22Rv1 (cell line): ENCODE measurements around the gene NAPEPLD.

Experiments used
- ZFX ChIP-seq: fragments of 450-650 bp; IDR thresholded peaks from 2 replicates; pipeline ENCODE4 v1.6.1; 2017; ENCODE audit warnings: antibody characterized with exemption, borderline replicate concordance
- TF ChIP-seq, protein P1 (sequence below): fragments of 450-650 bp; IDR thresholded peaks from 2 replicates; pipeline ENCODE4 v1.5.1; 2017; ENCODE audit warnings: mild to moderate bottlenecking

DNA sequence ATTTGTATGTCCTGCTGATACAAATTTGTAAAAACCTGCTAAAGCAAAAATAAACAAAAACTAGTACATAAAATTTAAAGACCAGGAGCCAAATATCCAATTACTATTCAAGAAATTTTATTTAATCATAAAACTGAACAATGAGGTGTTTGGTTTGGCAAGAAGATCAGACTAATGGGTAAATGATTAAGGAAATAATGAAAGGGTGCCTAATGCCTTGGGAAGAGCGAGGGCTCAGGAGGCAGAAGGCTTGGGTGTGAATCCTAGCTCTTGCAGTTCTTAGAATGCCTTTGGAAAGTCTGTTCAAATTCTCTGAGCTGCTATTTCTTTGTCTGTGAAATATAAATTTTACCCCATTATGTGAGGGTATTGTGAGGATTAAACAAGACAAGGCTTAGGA lies 32.4 kb downstream of the NAPEPLD start:
- TF ChIP-seq, protein P1, sequence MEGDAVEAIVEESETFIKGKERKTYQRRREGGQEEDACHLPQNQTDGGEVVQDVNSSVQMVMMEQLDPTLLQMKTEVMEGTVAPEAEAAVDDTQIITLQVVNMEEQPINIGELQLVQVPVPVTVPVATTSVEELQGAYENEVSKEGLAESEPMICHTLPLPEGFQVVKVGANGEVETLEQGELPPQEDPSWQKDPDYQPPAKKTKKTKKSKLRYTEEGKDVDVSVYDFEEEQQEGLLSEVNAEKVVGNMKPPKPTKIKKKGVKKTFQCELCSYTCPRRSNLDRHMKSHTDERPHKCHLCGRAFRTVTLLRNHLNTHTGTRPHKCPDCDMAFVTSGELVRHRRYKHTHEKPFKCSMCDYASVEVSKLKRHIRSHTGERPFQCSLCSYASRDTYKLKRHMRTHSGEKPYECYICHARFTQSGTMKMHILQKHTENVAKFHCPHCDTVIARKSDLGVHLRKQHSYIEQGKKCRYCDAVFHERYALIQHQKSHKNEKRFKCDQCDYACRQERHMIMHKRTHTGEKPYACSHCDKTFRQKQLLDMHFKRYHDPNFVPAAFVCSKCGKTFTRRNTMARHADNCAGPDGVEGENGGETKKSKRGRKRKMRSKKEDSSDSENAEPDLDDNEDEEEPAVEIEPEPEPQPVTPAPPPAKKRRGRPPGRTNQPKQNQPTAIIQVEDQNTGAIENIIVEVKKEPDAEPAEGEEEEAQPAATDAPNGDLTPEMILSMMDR = no peak
- no peak for TF ChIP-seq ZFX
